Lung (tissue), 12 donors: Measurements from ENCODE around the gene DIS3L2. TPM values are rescaled to one million over a fixed set of nuclear protein-coding genes. Genes with fewer than 3 reads are reported as not detected.

Source experiments
- ATAC-seq: fragments of 200-7000 bp; cut with Tn5 transposase; one replicate; pipeline ENCODE4 v1.9.1; 2020; ENCODE audit warnings: moderate number of reproducible peaks; ENCODE audit not compliant: insufficient read depth, low FRiP score
- DNase-seq, 3 donors: peaks; one replicate each; pipeline ENCODE4 v3.0.0-alpha.2; 2013 to 2017
- H3K27ac ChIP-seq, 2 donors: one replicate each; pipeline ENCODE4 v1.5.1; 2013; ENCODE audit warnings: mild to moderate bottlenecking in 2 of 2, moderate library complexity in 2 of 2, control low read depth in 1 of 2, inconsistent platforms in 1 of 2, low read depth in 1 of 2, low read length in 1 of 2
- H3K27me3 ChIP-seq, 3 donors: one replicate each; pipeline ENCODE4 v1.5.1; 2013; ENCODE audit warnings: low read length in 2 of 3; ENCODE audit not compliant: control insufficient read depth in 3 of 3, insufficient read depth in 3 of 3
- H3K36me3 ChIP-seq, 4 donors: one replicate each; pipeline ENCODE4 v1.5.1; 2013; ENCODE audit warnings: low read length in 4 of 4, mild to moderate bottlenecking in 1 of 4, moderate library complexity in 1 of 4; ENCODE audit not compliant: control insufficient read depth in 4 of 4, insufficient read depth in 4 of 4
- H3K4me1 ChIP-seq, 5 donors: one replicate each; pipeline ENCODE4 v1.5.1; 2013; ENCODE audit warnings: low read length in 5 of 5, mild to moderate bottlenecking in 2 of 5, moderate library complexity in 1 of 5; ENCODE audit not compliant: control insufficient read depth in 5 of 5, insufficient read depth in 5 of 5
- H3K4me3 ChIP-seq: one replicate; pipeline ENCODE4 v1.5.1; 2013; ENCODE audit warnings: mild to moderate bottlenecking, control low read depth, moderate library complexity
- H3K9ac ChIP-seq, 2 donors: one replicate each; pipeline ENCODE4 v1.5.1; 2013; ENCODE audit warnings: low read length in 2 of 2, control low read depth in 1 of 2; ENCODE audit not compliant: insufficient read depth in 1 of 2
- H3K9me3 ChIP-seq, 4 donors: one replicate each; pipeline ENCODE4 v1.5.1; 2013; ENCODE audit warnings: low read length in 3 of 4, mild to moderate bottlenecking in 1 of 4, moderate library complexity in 1 of 4; ENCODE audit not compliant: control insufficient read depth in 4 of 4, insufficient read depth in 3 of 4
- CTCF ChIP-seq: IDR thresholded peaks from 2 replicates; pipeline ENCODE4 v1.5.1; 2012; ENCODE audit warnings: mild to moderate bottlenecking; ENCODE audit errors: control extremely low read depth, extremely low read depth
- WGBS, 2 donors: extraction: QIAGEN DNeasy Blood & Tissue Kit; methylation state at CpG; one replicate each; pipeline ENCODE4 v1.1.7; 2013; 5-methylcytosine and 5-hydroxymethylcytosine counted together
- polyA plus RNA-seq, 2 donors: library from polyadenylated mRNA; stranded (reverse); fragments of 200-250 nt; gene quantifications; one replicate each; pipeline ENCODE4 v1.2.1, GENCODE V29; 2013
- total RNA-seq, 2 donors: library from RNA; depleted of rRNA in 1 of 2; stranded (reverse); fragments of >200 nt in 1 of 2; gene quantifications; one replicate each; pipeline ENCODE4 v1.2.1, GENCODE V29; 2014 to 2021
- donor health status: control.
- donor health status: control.
- donor health status: Bipolar disorder and iron deficiency.
- donor health status: healthy.
- donor health status: DM: yes; HTN: yes; CAD: no.

The DIS3L2 gene
- total and polyA plus RNA-seq, 4 donors = 12.7 to 41.0 (median 31.1) TPM

- H3K4me3 ChIP-seq = no peak overlapping the region
- H3K4me1 ChIP-seq = peaks cover 0 to 7% (median 0%) of the 10 kb centered on the region in 5 donors
- 94 to 98% methylated on average over 1 of the region's 1 CpG for WGBS, 2 donors
- no peak for TF ChIP-seq CTCF
- H3K36me3 ChIP-seq = peaks cover 0 to 4% (median 1%) of the 10 kb centered on the region in 4 donors
- no peaks in the 10 kb centered on the region for H3K9me3 ChIP-seq
- H3K27ac ChIP-seq = no peak overlapping the region
- ATAC-seq (no peak), DNase-seq (no peak)
- H3K27me3 ChIP-seq = no peaks in the 10 kb centered on the region
- no peak overlapping the region for H3K9ac ChIP-seq
Measured at GRCh38 chr2:232141591-232141990, 180.1 kb downstream of the DIS3L2 start.

- ATAC-seq (peak; percentile 53), DNase-seq (peak; percentile 26 to 45 (median 37))
- 61 to 70% methylated on average over 3 of the region's 3 CpGs for WGBS, 2 donors
- Histone ChIP-seq H3K9me3 (no peaks in the 10 kb centered on the region), H3K27me3 (no peaks in the 10 kb centered on the region), H3K27ac (no peak overlapping the region), H3K4me1 (peaks cover 0 to 7% (median 0%) of the 10 kb centered on the region in 5 donors), H3K9ac (no peak overlapping the region), H3K4me3 (no peak overlapping the region), H3K36me3 (peaks cover 0 to 4% (median under 1%) of the 10 kb centered on the region in 4 donors)
- peak; percentile 39 for TF ChIP-seq CTCF
Measured at GRCh38 chr2:232142049-232142448, 180.5 kb downstream of the DIS3L2 start.

GRCh38 chr2:232142502-232142901 lies 181.0 kb downstream of the DIS3L2 start:
- TF ChIP-seq CTCF = no peak
- Histone ChIP-seq H3K27ac (no peak overlapping the region), H3K36me3 (peaks cover 0 to 4% (median under 1%) of the 10 kb centered on the region in 4 donors), H3K4me1 (peaks cover 0 to 7% (median 0%) of the 10 kb centered on the region in 5 donors), H3K9ac (no peak overlapping the region), H3K4me3 (no peak overlapping the region), H3K9me3 (no peaks in the 10 kb centered on the region), H3K27me3 (no peaks in the 10 kb centered on the region)
- DNase-seq (no peak), ATAC-seq (no peak)
- WGBS, 2 donors = 89 to 90% methylated on average over 5 of the region's 5 CpGs

- Histone ChIP-seq H3K27me3 (no peaks in the 10 kb centered on the region), H3K36me3 (peaks cover 0 to 4% (median under 1%) of the 10 kb centered on the region in 4 donors), H3K27ac (no peak overlapping the region), H3K4me1 (no peaks in the 10 kb centered on the region), H3K9me3 (no peaks in the 10 kb centered on the region), H3K4me3 (no peak overlapping the region), H3K9ac (no peak overlapping the region)
- no peak for DNase-seq
- ATAC-seq = no peak
- no peak for TF ChIP-seq CTCF
Measured at GRCh38 chr2:232146294-232146693, 184.8 kb downstream of the DIS3L2 start.
